K562 (cell line): Measurements from ENCODE around the gene PSMD2. TPM values are rescaled to one million over a fixed set of nuclear protein-coding genes. Genes with fewer than 3 reads are reported as not detected.

Experiments used
- BCOR ChIP-seq: fragments of 450-650 bp; IDR thresholded peaks from 2 replicates; pipeline ENCODE4 v1.6.1; 2016
- CHD4 ChIP-seq: fragments of 200-600 bp; sonication (generic); IDR thresholded peaks from 3 replicates; pipeline ENCODE4 v1.6.1; 2012; ENCODE audit warnings: low read depth, mild to moderate bottlenecking, mixed read lengths, low read length, inconsistent platforms; ENCODE audit not compliant: insufficient read depth, insufficient replicate concordance, poor library complexity, severe bottlenecking
- HMGN3 ChIP-seq: IDR thresholded peaks from 2 replicates; pipeline ENCODE4 v1.6.1; 2011; ENCODE audit warnings: borderline replicate concordance, low read depth, mild to moderate bottlenecking, mixed read lengths, low read length; ENCODE audit not compliant: insufficient read length; ENCODE audit errors: extremely low read depth
- IRF2 ChIP-seq: sonication (generic); formaldehyde crosslinking; IDR thresholded peaks from 2 replicates; pipeline ENCODE4 v1.8.1; 2022; ENCODE audit warnings: mild to moderate bottlenecking, missing genetic modification reagents
- MEF2A ChIP-seq: IDR thresholded peaks from 2 replicates; pipeline ENCODE4 v1.6.1; 2011; ENCODE audit warnings: low read depth, mild to moderate bottlenecking, low read length, moderate library complexity; ENCODE audit not compliant: control insufficient read depth
- PHF8 ChIP-seq: fragments of 200-600 bp; sonication (generic); IDR thresholded peaks from 2 replicates; pipeline ENCODE4 v1.6.1; 2012; ENCODE audit warnings: mixed run types, mild to moderate bottlenecking, inconsistent platforms, low read length, moderate library complexity, borderline replicate concordance
- POLR2B ChIP-seq: fragments of 450-650 bp; IDR thresholded peaks from 2 replicates; pipeline ENCODE4 v1.6.1; 2018; ENCODE audit warnings: low read depth; ENCODE audit not compliant: partially characterized antibody
- SIN3B ChIP-seq: fragments of 450-650 bp; IDR thresholded peaks from 2 replicates; pipeline ENCODE4 v1.6.1; 2017; ENCODE audit warnings: low read depth, mild to moderate bottlenecking, moderate library complexity
- TSC22D4 ChIP-seq: fragments of 450-650 bp; IDR thresholded peaks from 2 replicates; pipeline ENCODE4 v1.6.1; 2016; ENCODE audit warnings: missing genetic modification characterization, missing biosample characterization, control low read depth
- polyA plus RNA-seq, 8 experiments: library from polyadenylated mRNA; depleted of rRNA in 4 of 8; stranded (reverse) in 5 of 8; unstranded in 3 of 8; fragments of >200 nt; fragmentation: Nextera tagmentation in 2 of 8; fragmentation: Illumina TruSeq in 1 of 8; extraction: Ambion mirVana in 2 of 8; extraction: Trizol in 1 of 8; gene quantifications; 2 replicates each; pipeline versions ENCODE4 v1.2.1 to v1.2.3, GENCODE V29; 2011 to 2014; ENCODE audit warnings: inconsistent platforms in 1 of 8, missing spikeins in 1 of 8
- total RNA-seq, 7 experiments: library from RNA; depleted of rRNA in 6 of 7; stranded (reverse); fragments of >200 nt in 6 of 7; fragmentation: Illumina TruSeq in 2 of 7; extraction: Trizol in 2 of 7; gene quantifications; 2 replicates each; pipeline versions ENCODE4 v1.2.1 to v1.2.3, GENCODE V29; 2011 to 2021; ENCODE audit warnings: low replicate concordance in 1 of 7
- TF ChIP-seq, protein P1 (sequence below): fragments of 250-450 bp; sonication (Bioruptor Pico); IDR thresholded peaks from 2 replicates; pipeline ENCODE4 v1.4.0; 2020
- TF ChIP-seq, protein P2 (sequence below): fragments of 450-650 bp; IDR thresholded peaks from 2 replicates; pipeline ENCODE4 v1.6.1; 2016; ENCODE audit warnings: missing biosample characterization, missing genetic modification characterization
- TF ChIP-seq, protein P3 (sequence below): fragments of 450-650 bp; IDR thresholded peaks from one replicate; pipeline ENCODE4 v1.6.1; 2018; ENCODE audit warnings: mild to moderate bottlenecking, moderate library complexity; ENCODE audit not compliant: partially characterized antibody

The PSMD2 gene
- total and polyA plus RNA-seq, 9 of the 15 experiments (the other 6 are each of a cell fraction or from before 2014, with no cell fraction given): 152 to 484 (median 295) TPM

- TF ChIP-seq, protein P1, sequence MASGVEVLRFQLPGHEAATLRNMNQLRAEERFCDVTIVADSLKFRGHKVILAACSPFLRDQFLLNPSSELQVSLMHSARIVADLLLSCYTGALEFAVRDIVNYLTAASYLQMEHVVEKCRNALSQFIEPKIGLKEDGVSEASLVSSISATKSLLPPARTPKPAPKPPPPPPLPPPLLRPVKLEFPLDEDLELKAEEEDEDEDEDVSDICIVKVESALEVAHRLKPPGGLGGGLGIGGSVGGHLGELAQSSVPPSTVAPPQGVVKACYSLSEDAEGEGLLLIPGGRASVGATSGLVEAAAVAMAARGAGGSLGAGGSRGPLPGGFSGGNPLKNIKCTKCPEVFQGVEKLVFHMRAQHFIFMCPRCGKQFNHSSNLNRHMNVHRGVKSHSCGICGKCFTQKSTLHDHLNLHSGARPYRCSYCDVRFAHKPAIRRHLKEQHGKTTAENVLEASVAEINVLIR (CRISPR knock-in tag): no peak
- TF ChIP-seq BCOR (no peak), PHF8 (peak; percentile 77; the same call in 1 of the 2 replicates), IRF2 (no peak), POLR2B (peak; percentile 21), TSC22D4 (tag) (no peak), CHD4 (no peak), MEF2A (no peak), HMGN3 (peak; percentile 33), SIN3B (peak; percentile 37; the same call in 1 of the 2 replicates)
- TF ChIP-seq, protein P2, sequence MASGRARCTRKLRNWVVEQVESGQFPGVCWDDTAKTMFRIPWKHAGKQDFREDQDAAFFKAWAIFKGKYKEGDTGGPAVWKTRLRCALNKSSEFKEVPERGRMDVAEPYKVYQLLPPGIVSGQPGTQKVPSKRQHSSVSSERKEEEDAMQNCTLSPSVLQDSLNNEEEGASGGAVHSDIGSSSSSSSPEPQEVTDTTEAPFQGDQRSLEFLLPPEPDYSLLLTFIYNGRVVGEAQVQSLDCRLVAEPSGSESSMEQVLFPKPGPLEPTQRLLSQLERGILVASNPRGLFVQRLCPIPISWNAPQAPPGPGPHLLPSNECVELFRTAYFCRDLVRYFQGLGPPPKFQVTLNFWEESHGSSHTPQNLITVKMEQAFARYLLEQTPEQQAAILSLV (tag): peak; percentile 69
- TF ChIP-seq, protein P3, sequence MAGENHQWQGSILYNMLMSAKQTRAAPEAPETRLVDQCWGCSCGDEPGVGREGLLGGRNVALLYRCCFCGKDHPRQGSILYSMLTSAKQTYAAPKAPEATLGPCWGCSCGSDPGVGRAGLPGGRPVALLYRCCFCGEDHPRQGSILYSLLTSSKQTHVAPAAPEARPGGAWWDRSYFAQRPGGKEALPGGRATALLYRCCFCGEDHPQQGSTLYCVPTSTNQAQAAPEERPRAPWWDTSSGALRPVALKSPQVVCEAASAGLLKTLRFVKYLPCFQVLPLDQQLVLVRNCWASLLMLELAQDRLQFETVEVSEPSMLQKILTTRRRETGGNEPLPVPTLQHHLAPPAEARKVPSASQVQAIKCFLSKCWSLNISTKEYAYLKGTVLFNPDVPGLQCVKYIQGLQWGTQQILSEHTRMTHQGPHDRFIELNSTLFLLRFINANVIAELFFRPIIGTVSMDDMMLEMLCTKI: no peak
Observed at GRCh38 chr3:184249412-184250166, 49.5 kb upstream of the PSMD2 start, which contains the start of gene EEF1AKMT4 (continued).
